ENCODE measurements around the gene SLC4A4.

DNA sequence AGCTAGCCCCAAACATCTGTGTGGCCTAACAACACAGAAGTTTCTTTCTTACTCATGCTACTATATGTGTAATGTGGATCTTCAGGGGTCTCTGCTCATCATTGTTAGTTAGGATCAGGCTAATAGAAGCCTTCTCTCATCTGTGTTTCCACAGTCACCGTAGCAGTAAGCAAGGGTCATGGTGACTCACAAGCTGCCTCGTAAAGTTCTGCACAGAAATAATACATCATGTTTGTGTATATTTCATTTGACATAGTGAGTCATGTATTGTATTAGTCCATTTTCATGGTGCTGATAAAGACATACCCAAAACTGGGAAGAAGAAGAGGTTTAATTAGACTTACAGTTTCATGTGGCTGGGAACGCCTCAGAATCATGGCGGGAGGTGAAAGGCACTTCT lies 38.7 kb downstream of the SLC4A4 start:
- TF ChIP-seq, protein P1, sequence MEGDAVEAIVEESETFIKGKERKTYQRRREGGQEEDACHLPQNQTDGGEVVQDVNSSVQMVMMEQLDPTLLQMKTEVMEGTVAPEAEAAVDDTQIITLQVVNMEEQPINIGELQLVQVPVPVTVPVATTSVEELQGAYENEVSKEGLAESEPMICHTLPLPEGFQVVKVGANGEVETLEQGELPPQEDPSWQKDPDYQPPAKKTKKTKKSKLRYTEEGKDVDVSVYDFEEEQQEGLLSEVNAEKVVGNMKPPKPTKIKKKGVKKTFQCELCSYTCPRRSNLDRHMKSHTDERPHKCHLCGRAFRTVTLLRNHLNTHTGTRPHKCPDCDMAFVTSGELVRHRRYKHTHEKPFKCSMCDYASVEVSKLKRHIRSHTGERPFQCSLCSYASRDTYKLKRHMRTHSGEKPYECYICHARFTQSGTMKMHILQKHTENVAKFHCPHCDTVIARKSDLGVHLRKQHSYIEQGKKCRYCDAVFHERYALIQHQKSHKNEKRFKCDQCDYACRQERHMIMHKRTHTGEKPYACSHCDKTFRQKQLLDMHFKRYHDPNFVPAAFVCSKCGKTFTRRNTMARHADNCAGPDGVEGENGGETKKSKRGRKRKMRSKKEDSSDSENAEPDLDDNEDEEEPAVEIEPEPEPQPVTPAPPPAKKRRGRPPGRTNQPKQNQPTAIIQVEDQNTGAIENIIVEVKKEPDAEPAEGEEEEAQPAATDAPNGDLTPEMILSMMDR (IDR thresholded peaks at IDR 0.05 in 4 of 5, conservative IDR thresholded peaks at IDR 0.05 in 1 of 5), result no peak
- TF ChIP-seq POLR2A (IDR thresholded peaks at IDR 0.05), result no peak

Measured in gastrocnemius medialis (tissue), 4 donors.